ENCODE measurements around the gene PCNT. TPM values are rescaled to one million over a fixed set of nuclear protein-coding genes. Genes with fewer than 3 reads are reported as not detected.
"Not testable (repeated sequence)": the region's sequence is repeated elsewhere in the genome, so short reads cannot be mapped to it uniquely, and the experiment has no call there.

The PCNT gene
- polyA plus RNA-seq, 1 donor, result 17.9 TPM

- peaks cover 59% of the 10 kb centered on the region for H3K36me3 ChIP-seq (ENCODE audit: control insufficient read depth, insufficient read depth, low read length)
- not testable (repeated sequence) for H3K27ac ChIP-seq (ENCODE audit: low read length); H3K4me1 ChIP-seq (ENCODE audit: control insufficient read depth, insufficient read depth, low read length); H3K27me3 ChIP-seq (ENCODE audit: control insufficient read depth, insufficient read depth, low read length); DNase-seq; H3K4me3 ChIP-seq (ENCODE audit: low read length); H3K9me3 ChIP-seq (ENCODE audit: control insufficient read depth, low read depth, low read length)
- 100% methylated on average over 2 of the region's 11 CpGs for WGBS (ENCODE audit: insufficient coverage, low lambda C conversion rate)
Observed at GRCh38 chr21:46433116-46433515, 109.2 kb downstream of the PCNT start.

GRCh38 chr21:46434322-46434958 is 110.5 kb downstream of the PCNT start:
- Histone ChIP-seq H3K27ac (ENCODE audit: low read length) (no peak overlapping the region), H3K36me3 (ENCODE audit: control insufficient read depth, insufficient read depth, low read length) (peaks cover 58% of the 10 kb centered on the region), H3K9me3 (ENCODE audit: control insufficient read depth, low read depth, low read length) (peaks cover 4% of the 10 kb centered on the region), H3K27me3 (ENCODE audit: control insufficient read depth, insufficient read depth, low read length) (no peaks in the 10 kb centered on the region), H3K4me3 (ENCODE audit: low read length) (no peak overlapping the region), H3K4me1 (ENCODE audit: control insufficient read depth, insufficient read depth, low read length) (no peaks in the 10 kb centered on the region)
- no CpG with 5 or more reads among the region's 23 CpGs for WGBS (ENCODE audit: insufficient coverage, low lambda C conversion rate)
- DNase-seq, result no peak

- Histone ChIP-seq H3K9me3 (ENCODE audit: control insufficient read depth, low read depth, low read length) (peaks cover 4% of the 10 kb centered on the region), H3K4me1 (ENCODE audit: control insufficient read depth, insufficient read depth, low read length) (no peaks in the 10 kb centered on the region), H3K27me3 (ENCODE audit: control insufficient read depth, insufficient read depth, low read length) (no peaks in the 10 kb centered on the region), H3K36me3 (ENCODE audit: control insufficient read depth, insufficient read depth, low read length) (peaks cover 59% of the 10 kb centered on the region), H3K4me3 (ENCODE audit: low read length) (no peak overlapping the region), H3K27ac (ENCODE audit: low read length) (no peak overlapping the region)
- WGBS (ENCODE audit: insufficient coverage, low lambda C conversion rate), result no CpG with 5 or more reads among the region's 29 CpGs
- no peak for DNase-seq
Observed at GRCh38 chr21:46435786-46436227, 111.9 kb downstream of the PCNT start.

- no peaks in the 10 kb centered on the region for H3K27me3 ChIP-seq (ENCODE audit: control insufficient read depth, insufficient read depth, low read length)
- no peak overlapping the region for H3K4me3 ChIP-seq (ENCODE audit: low read length)
- H3K36me3 ChIP-seq (ENCODE audit: control insufficient read depth, insufficient read depth, low read length), result peaks cover 60% of the 10 kb centered on the region
- no peak for DNase-seq
- no peaks in the 10 kb centered on the region for H3K4me1 ChIP-seq (ENCODE audit: control insufficient read depth, insufficient read depth, low read length)
- H3K9me3 ChIP-seq (ENCODE audit: control insufficient read depth, low read depth, low read length), result peaks cover 4% of the 10 kb centered on the region
- H3K27ac ChIP-seq (ENCODE audit: low read length), result no peak overlapping the region
- WGBS (ENCODE audit: insufficient coverage, low lambda C conversion rate), result no CpG with 5 or more reads among the region's 15 CpGs
Observed at GRCh38 chr21:46436621-46437020, 112.7 kb downstream of the PCNT start.

- no peaks in the 10 kb centered on the region for H3K4me1 ChIP-seq (ENCODE audit: control insufficient read depth, insufficient read depth, low read length)
- no peaks in the 10 kb centered on the region for H3K27me3 ChIP-seq (ENCODE audit: control insufficient read depth, insufficient read depth, low read length)
- peaks cover 4% of the 10 kb centered on the region for H3K9me3 ChIP-seq (ENCODE audit: control insufficient read depth, low read depth, low read length)
- no peak overlapping the region for H3K27ac ChIP-seq (ENCODE audit: low read length)
- no peak overlapping the region for H3K4me3 ChIP-seq (ENCODE audit: low read length)
- no peak for DNase-seq
- WGBS (ENCODE audit: insufficient coverage, low lambda C conversion rate), result no CpG with 5 or more reads among the region's 13 CpGs
- H3K36me3 ChIP-seq (ENCODE audit: control insufficient read depth, insufficient read depth, low read length), result peaks cover 60% of the 10 kb centered on the region
Observed at GRCh38 chr21:46437096-46437498, 113.1 kb downstream of the PCNT start.

- Histone ChIP-seq H3K36me3 (ENCODE audit: control insufficient read depth, insufficient read depth, low read length) (peaks cover 61% of the 10 kb centered on the region), H3K27me3 (ENCODE audit: control insufficient read depth, insufficient read depth, low read length) (no peaks in the 10 kb centered on the region), H3K9me3 (ENCODE audit: control insufficient read depth, low read depth, low read length) (peaks cover 4% of the 10 kb centered on the region), H3K4me3 (ENCODE audit: low read length) (no peak overlapping the region), H3K27ac (ENCODE audit: low read length) (no peak overlapping the region), H3K4me1 (ENCODE audit: control insufficient read depth, insufficient read depth, low read length) (no peaks in the 10 kb centered on the region)
- WGBS (ENCODE audit: insufficient coverage, low lambda C conversion rate), result 100% methylated on average over 1 of the region's 13 CpGs
- DNase-seq, result no peak
Observed at GRCh38 chr21:46437511-46437910, 113.6 kb downstream of the PCNT start.

- no peaks in the 10 kb centered on the region for H3K27me3 ChIP-seq (ENCODE audit: control insufficient read depth, insufficient read depth, low read length)
- peaks cover 67% of the 10 kb centered on the region for H3K36me3 ChIP-seq (ENCODE audit: control insufficient read depth, insufficient read depth, low read length)
- no peak for DNase-seq
- no CpG with 5 or more reads among the region's 11 CpGs for WGBS (ENCODE audit: insufficient coverage, low lambda C conversion rate)
- no peak overlapping the region for H3K27ac ChIP-seq (ENCODE audit: low read length)
- no peak overlapping the region for H3K4me3 ChIP-seq (ENCODE audit: low read length)
- no peaks in the 10 kb centered on the region for H3K4me1 ChIP-seq (ENCODE audit: control insufficient read depth, insufficient read depth, low read length)
- peaks cover 4% of the 10 kb centered on the region for H3K9me3 ChIP-seq (ENCODE audit: control insufficient read depth, low read depth, low read length)
Observed at GRCh38 chr21:46438241-46438640, 114.3 kb downstream of the PCNT start.

- Histone ChIP-seq H3K27ac (ENCODE audit: low read length) (no peak overlapping the region), H3K4me3 (ENCODE audit: low read length) (no peak overlapping the region), H3K4me1 (ENCODE audit: control insufficient read depth, insufficient read depth, low read length) (no peaks in the 10 kb centered on the region), H3K9me3 (ENCODE audit: control insufficient read depth, low read depth, low read length) (peaks cover 4% of the 10 kb centered on the region), H3K27me3 (ENCODE audit: control insufficient read depth, insufficient read depth, low read length) (no peaks in the 10 kb centered on the region), H3K36me3 (ENCODE audit: control insufficient read depth, insufficient read depth, low read length) (peaks cover 71% of the 10 kb centered on the region)
- no peak for DNase-seq
- WGBS (ENCODE audit: insufficient coverage, low lambda C conversion rate), result 70% methylated on average over 2 of the region's 18 CpGs
Observed at GRCh38 chr21:46439906-46440305, 116.0 kb downstream of the PCNT start.

- no CpG with 5 or more reads among the region's 14 CpGs for WGBS (ENCODE audit: insufficient coverage, low lambda C conversion rate)
- no peaks in the 10 kb centered on the region for H3K9me3 ChIP-seq (ENCODE audit: control insufficient read depth, low read depth, low read length)
- DNase-seq, result no peak
- H3K4me3 ChIP-seq (ENCODE audit: low read length), result no peak overlapping the region
- H3K27ac ChIP-seq (ENCODE audit: low read length), result no peak overlapping the region
- no peaks in the 10 kb centered on the region for H3K27me3 ChIP-seq (ENCODE audit: control insufficient read depth, insufficient read depth, low read length)
- no peaks in the 10 kb centered on the region for H3K4me1 ChIP-seq (ENCODE audit: control insufficient read depth, insufficient read depth, low read length)
- H3K36me3 ChIP-seq (ENCODE audit: control insufficient read depth, insufficient read depth, low read length), result peaks cover 71% of the 10 kb centered on the region
Observed at GRCh38 chr21:46441331-46441730, 117.4 kb downstream of the PCNT start.

- no peak for DNase-seq
- WGBS (ENCODE audit: insufficient coverage, low lambda C conversion rate), result no CpG with 5 or more reads among the region's 23 CpGs
- Histone ChIP-seq H3K27me3 (ENCODE audit: control insufficient read depth, insufficient read depth, low read length) (no peaks in the 10 kb centered on the region), H3K9me3 (ENCODE audit: control insufficient read depth, low read depth, low read length) (no peaks in the 10 kb centered on the region), H3K36me3 (ENCODE audit: control insufficient read depth, insufficient read depth, low read length) (peaks cover 67% of the 10 kb centered on the region), H3K4me1 (ENCODE audit: control insufficient read depth, insufficient read depth, low read length) (no peaks in the 10 kb centered on the region), H3K27ac (ENCODE audit: low read length) (no peak overlapping the region), H3K4me3 (ENCODE audit: low read length) (no peak overlapping the region)
Observed at GRCh38 chr21:46441961-46442498, 118.1 kb downstream of the PCNT start.

- DNase-seq, result no peak
- H3K4me3 ChIP-seq (ENCODE audit: low read length), result no peak overlapping the region
- H3K4me1 ChIP-seq (ENCODE audit: control insufficient read depth, insufficient read depth, low read length), result peaks cover 1% of the 10 kb centered on the region
- no peaks in the 10 kb centered on the region for H3K27me3 ChIP-seq (ENCODE audit: control insufficient read depth, insufficient read depth, low read length)
- WGBS (ENCODE audit: insufficient coverage, low lambda C conversion rate), result no CpG with 5 or more reads among the region's 15 CpGs
- peaks cover 64% of the 10 kb centered on the region for H3K36me3 ChIP-seq (ENCODE audit: control insufficient read depth, insufficient read depth, low read length)
- no peak overlapping the region for H3K27ac ChIP-seq (ENCODE audit: low read length)
- H3K9me3 ChIP-seq (ENCODE audit: control insufficient read depth, low read depth, low read length), result no peaks in the 10 kb centered on the region
Observed at GRCh38 chr21:46442938-46443337, 119.0 kb downstream of the PCNT start.
